T-helper 2 cell treated with Interferon-gamma antibody and Interleukin-4, amounts not matched to agents 100 ng/mL and 5 ng/mL, for 36 hours (primary cell): ENCODE data around the gene GRP. TPM values are rescaled to one million over a fixed set of nuclear protein-coding genes. Genes with fewer than 3 reads are reported as not detected.
"Not testable (repeated sequence)": the region's sequence is repeated elsewhere in the genome, so short reads cannot be mapped to it uniquely, and the experiment has no call there.

Source experiments
- intact Hi-C: fragments of 100-400 bp; cut with micrococcal nuclease; formaldehyde crosslinking; loops from one replicate; pipeline ENCODE4 v1.15.1; 2023
- total RNA-seq: library from RNA; stranded (reverse); gene quantifications from 2 replicates; pipeline ENCODE4 v1.2.3, GENCODE V29; 2022

Gene GRP
- total RNA-seq, 1 donor from 2014 or later = not detected

DNA sequence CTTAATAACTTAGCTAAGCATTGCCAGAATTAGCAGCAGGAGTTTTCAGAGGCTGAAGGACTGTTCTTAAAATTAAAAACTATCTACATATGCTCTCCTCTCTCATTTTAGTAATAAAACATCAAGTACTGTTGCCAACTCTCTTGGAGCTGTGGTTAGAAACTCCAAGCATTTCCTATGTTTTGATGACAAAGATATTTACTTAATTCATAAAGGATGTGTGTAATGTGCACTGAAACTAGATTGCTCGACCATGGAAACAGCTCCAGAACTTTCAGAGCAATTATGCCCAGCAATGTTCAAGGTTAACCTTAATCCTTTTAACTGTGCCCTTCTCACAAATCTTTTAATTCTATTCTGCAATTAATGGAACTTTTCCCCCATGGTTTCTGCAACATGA lies 8.4 kb downstream of the GRP start:
- intact Hi-C loops = no loop called here

DNA sequence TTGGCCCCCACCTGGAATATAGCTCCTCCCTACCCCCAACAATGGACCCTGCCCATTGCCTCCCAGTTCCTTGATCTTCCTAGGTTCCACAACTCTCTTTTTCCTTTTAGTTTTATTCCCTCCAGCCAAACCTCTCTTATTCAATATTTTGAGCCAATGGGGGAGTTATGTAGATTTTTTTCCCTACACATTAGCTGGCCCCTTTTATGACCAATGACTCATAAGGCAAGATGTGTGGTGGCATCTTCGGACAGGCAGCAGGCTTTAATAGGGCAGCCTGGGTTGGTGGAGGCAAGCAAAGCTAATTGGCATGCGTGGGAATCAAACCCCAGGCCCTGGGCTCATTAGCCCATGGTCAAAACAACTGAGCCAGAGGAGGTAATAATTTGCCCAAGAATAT lies 9.2 kb downstream of the GRP start:
- intact Hi-C loops = no loop called here

DNA sequence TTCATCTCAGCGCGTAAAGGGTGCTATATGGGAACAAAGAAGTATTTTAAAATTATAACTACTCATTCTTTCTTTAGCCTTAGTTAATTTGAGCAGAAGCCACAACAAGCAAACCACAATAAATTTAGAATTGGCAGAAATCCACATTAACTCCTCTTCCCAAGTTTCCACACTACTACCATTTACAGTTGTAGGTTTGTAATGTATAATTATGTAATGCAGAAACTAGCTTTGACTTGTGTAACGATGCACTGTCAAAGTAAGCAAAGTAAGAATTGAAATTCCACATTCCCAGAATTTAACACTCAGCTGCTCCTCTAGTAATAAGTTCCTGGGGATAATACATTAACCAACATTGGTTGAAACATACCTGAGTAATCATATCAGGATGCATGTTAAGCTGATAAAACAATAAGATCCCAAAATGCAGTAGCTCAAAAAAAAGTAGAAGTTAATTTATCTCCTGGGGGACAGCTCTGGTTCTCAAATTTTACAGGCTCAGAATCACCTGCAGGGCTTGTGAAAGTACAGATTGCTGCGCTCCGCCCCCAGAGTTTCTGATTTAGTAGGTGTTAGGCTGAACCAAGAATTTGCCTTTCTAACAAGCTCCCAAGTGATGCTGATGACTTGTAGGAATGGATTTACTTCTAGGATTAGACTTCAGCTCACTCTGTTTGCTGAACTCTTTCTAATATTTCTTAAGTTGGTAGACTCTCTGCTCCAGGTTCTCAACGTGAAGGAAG lies 9.9 kb downstream of the GRP start:
- intact Hi-C loops = no loop called here

DNA sequence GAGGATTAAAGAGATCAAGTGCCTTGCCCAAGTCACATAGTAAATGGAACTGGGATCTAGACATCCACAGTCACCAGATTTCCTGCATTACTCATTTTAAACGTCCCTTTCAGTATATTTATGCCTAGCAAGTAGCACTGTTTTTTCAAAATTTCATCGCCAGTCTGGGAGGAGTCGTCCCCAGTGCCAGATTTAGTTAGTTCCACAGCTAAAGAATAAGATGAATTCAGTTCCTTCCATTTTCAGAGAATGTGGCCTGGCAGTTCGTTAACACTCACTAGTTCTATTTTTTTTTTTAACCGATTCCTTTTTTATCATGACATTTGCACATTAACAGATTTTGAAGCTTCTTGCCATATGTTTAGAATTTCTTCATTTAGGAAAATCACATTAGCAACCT lies 11.2 kb downstream of the GRP start:
- intact Hi-C loops = no loop called here

DNA sequence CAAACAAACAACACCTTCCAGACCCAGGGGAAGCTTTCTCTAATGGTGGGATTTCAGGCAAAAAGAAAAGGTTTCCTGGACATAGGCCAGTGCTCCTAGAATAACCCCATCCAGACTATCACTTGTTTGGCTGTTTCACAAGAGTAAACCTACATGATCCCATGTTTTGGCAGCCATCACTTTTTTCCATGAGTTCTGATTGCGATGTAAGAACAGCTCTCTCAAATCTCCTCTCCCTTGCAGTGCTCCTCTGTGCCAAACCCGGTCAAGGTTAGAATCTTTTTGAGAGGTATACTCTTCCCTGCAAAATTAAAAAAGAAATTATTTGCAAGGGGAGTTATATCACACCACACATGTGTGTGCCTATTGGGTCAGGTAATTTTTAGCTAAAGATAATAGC lies 11.9 kb downstream of the GRP start:
- intact Hi-C loops = no loop called here

DNA sequence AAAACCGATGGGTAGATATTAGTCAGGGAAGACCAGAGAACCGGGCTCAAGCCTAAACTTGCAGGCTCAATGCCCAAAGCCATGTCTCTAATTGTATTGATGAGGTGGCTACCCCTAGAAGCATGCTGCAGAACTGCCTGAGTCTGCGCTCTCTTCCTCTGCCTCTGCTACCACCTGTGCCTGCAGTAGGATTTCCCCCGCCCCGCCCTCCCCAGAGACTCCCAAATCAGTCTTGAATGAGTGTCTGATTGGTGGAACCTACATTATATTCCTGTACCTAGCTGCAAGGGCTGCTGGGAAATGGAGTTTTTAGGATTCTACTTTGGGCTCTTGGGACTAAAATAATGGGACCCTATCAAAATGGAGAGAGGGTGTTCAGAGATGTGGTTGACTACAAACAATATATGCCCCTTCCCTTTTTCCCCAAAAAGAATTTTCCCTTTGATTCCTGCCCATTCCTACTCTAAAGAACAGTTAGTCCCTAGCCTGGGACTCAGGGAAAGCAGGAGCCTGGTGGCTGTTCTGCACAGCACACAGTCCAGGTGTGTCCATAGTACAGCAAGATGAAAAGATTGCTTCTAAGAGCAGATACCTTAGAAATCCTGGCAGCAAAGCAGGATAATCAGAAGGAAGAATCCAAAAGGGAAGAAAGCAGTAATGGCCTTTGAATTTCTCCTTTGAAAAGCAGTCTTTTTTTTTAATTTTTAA lies 12.5 kb downstream of the GRP start:
- intact Hi-C loops = no loop called here

DNA sequence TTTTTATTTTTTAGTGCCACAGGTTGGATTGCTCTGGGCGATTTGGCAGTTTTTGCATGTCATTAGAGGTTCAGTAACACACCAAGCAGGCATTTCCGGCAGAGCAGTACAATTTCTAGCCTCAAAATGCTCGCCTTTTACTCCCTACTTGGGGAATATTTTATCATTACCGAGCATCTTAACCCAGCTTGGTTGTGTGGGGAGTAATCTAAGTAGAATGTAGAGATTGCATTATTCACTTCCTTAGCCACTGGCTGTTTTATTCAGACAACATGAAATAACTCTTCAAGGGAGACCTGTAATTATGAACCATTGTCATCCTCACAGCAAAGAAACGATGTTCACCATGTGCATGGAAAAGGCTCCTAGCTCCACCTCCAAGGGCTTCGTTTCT lies 13.1 kb downstream of the GRP start:
- intact Hi-C loops = no loop called here

DNA sequence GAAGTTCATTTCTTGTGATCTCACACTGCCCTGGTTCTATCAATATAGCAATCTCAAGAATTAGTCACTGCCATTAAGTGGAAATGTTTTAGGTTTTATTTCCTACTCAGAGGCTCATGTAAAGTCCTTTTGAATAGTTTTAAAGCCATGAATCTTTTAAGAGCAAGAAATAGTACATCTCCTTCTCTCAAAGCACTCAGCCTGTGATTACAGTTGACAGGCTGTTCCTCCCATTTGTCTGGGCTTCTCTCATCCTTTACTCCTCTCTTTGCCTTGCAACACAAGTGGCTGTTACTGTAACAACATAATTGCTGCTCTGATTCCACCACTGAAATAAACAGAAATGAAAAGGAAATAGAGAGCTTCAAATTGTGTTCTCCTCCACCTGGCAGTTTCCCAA lies 18.4 kb downstream of the GRP start:
- intact Hi-C loops = no loop called here

DNA sequence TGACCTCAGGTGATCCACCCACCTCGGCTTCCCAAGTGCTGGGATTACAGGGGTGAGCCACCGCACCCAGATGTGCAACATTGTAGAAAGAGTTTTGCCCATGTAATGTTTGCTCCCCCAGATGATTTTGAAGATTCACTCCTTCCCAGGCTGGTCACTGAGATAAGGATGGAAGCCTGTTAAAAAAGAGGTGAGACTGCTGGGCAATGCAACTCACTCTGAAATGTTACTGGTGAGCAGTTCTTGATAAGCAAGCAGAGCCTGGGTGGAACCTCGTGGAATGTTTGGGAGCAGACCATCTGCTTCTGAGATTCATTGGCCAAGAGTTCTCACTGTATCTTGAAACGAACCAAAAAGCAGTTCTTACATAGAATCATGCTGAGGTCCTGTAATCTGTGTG lies 19.7 kb downstream of the GRP start:
- intact Hi-C loops = no loop called here

DNA sequence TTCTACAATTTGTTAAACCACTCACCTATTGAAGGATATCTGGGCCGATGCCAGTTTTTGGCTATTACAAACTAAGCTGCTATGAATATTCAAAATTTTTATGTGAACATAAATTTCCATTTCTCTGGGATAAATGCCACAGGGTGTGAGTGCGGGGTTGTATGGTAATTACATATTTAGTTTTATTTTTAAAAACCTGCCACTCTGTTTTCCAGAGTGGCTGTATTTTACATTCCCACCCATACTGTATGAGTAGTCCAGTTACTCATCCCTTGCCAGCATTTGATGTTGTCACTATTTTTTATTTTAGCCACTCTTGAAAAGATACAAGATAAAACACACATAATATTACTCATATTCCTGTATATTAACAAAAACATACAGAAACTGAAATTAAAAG lies 22.9 kb downstream of the GRP start:
- intact Hi-C loops = no loop called here

DNA sequence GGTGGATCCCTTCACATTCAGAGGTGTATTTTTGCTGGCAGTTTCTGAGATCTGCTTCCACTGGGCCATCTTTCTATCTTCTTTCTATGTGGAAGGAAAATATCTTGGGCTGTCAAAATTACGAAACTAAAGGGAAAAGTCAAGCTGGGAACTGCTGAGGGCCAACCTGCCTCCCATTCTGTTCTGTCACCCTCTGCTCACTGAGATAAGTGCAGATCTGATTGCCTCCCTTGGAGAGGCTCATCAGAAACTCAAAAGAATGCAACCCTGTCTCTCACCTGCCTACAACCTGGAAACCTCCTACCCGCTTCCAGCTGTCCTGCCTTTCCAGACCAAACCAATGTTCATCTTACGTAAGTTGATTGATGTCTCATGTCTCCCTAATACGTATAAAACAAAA lies 26.8 kb downstream of the GRP start:
- intact Hi-C loops = no loop called here

DNA sequence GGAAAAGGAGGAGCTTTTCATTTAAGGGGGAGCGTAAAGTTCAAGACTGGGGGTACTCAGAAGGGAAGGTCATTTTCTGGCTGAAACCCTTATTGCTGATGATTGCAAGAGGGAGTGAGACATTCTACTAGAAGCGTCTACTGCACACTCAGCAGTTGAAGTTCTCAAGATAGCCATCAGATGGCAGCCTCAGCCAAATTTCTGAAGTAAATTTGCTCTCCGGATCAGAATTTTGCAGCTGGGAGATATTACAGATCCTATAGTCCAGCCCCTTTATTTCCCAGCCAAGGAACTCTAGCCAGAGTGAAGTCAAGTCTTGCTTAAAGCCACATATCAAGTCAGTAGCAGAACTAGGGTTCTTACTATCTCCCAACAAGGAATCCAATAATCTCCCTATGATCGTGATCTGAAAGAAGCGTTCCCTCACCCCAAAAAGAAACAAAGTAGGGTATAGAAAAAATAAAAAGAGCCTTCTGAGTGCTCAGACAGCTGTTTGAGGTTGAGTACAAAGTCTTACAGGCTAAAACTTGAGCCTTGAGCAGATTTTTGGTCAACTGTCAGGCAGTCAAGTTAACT lies 29.3 kb downstream of the GRP start:
- intact Hi-C loops = loop anchor here (2.0 kb wide), 1 partner anchor 154 kb away; no protein-coding TSS in a partner anchor

DNA sequence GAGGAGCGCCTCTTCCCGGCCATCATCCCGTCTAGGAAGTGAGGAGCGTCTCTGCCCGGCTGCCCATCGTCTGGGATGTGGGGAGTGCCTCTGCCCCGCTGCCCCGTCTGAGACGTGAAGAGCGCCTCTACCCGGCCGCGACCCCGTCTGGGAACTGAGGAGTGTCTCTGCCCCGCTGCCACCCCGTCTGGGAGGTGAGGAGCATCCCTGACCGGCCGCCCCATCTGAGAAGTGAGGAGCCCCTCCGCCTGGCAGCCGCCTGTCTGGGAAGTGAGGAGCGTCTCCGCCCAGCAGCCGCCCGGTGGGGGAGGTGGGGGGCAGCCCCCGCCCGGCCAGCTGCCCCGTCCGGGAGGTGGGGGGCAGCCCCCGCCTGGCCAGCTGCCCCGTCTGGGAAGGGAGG lies 35.5 kb downstream of the GRP start:
- intact Hi-C loops = not testable (repeated sequence)

DNA sequence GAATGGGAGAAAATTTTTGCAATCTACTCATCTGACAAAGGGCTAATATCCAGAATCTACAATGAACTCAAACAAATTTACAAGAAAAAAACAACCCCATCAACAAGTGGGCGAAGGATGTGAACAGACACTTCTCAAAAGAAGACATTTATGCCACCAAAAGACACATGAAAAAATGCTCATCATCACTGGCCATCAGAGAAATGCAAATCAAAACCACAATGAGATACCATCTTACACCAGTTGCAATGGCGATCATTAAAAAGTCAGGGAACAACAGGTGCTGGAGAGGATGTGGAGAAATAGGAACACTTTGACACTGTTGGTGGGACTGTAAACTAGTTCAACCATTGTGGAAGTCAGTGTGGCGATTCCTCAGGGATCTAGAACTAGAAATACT lies 41.9 kb downstream of the GRP start:
- intact Hi-C loops = not testable (repeated sequence)

DNA sequence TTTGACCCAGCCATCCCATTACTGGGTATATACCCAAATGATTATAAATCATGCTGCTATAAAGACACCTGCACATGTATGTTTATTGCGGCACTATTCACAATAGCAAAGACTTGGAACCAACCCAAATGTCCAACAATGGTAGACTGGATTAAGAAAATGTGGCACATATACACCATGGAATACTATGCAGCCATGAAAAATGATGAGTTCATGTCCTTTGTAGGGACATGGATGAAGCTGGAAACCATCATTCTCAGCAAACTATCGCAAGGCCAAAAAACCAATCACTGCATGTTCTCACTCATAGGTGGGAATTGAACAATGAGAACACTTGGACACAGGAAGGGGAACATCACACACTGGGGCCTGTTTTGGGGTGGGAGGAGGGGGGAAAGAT lies 42.3 kb downstream of the GRP start:
- intact Hi-C loops = not testable (repeated sequence)

DNA sequence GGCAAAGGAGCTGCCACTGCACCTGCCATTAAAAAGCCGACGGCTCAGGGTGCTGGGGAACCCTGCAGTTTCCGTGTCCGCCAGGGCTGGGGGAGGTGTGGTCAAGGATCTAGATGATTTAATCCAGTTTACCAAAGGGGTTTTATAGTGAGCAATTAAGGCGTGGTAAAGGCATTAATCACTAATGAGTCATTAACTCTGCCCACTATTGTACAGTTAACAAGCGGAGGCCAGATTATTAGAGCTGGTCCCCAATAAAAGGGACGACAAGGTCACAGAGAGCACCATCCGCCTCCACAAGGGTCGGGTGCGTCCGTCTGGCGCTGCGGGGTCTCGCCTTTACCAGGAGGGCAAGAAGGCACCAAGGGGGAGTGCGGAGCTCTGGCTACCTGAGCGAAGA lies 43.7 kb downstream of the GRP start:
- intact Hi-C loops = no loop called here

DNA sequence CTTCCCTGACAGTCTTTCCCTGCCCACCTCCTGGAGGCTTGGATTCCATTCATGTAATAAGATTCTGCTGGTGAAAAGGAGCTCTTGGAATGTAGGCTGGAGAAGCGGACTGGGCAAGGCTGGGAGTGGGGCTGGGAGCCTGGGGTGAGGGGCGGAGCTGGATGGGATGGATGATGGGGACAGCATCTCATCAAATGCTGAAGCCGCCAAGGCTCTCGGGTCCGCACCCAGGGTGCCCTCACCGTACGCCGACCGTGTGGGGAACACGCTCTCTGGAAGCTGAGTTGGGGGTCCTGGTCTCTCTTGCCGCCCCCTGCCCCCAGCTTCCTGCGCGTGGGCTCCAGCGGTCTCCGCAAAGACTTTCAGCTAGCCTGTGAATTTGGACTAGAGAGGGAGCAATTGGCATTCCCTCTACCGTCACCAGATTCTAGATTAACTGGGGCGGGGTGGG lies 44.2 kb downstream of the GRP start:
- intact Hi-C loops = no loop called here

DNA sequence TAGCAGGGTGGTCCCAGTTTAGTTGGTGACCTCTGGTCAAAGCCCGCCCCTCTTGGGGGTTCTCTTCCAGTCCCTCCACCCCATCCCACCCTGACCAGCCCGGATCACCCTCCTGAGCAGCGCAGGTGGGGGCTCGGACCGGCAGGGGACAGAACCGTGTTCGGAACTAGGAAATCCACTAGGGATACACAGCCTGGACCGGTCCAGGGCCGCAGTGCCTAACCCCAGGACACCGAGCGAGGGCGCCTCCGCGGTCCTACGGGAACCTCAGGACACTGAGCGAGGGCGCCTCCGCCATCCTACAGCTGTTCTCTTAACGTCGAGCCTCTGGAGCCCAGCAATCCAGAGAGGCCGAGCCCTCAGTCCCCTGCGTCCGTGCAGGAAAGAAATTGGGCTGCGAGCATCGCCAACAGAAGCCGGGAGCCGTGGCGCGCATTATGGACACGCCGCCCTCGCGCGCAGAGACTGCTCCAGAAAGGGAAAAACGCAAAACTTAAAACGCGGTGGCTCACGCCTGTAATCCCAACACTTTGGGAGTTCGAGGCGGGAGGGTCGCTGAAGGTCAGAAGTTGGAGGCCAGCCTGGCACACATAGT lies 44.8 kb downstream of the GRP start:
- intact Hi-C loops = loop anchor here (5.0 kb wide), 3 partner anchors 42 to 1827 kb away; partner anchors contain the start of genes GRP, ONECUT2 and SEC11C

DNA sequence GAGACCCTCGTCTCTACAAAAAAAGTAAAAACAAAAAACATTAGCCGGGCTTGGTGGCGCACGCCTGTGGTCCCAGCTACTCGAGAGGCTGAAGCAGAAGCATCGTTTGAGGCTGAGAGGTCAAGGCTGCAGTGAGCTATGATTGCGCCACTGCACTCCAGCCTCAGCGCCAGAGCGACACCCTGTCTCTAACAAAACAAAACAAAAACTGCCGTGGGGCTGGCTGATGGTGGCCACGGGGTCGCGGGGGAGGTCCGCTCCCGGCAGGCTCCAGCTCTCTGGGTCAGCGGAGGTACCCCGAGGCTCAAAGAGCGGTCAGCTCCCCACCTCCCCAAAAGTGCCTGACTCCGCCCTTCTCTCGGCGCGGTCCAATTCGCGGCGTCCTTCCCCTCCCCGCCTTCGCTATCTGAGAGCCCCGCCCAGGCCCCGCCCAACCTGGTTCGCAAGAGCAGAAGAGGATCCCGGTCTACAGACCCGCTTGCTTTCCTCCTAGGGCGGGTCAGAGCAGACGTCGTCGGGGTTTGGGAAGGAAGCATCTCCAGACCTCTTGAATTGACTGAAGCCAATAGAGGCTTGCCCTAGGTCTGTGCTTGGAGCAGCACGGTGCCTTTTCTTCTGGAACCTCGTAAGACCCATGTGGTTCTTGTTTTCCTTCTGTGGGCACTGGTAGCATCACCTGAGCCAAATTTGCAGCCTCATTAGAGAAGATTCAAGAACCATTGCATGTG lies 45.5 kb downstream of the GRP start:
- intact Hi-C loops = loop anchor here (5.0 kb wide), 3 partner anchors 43 to 1828 kb away; partner anchors contain the start of genes GRP, ONECUT2 and SEC11C

DNA sequence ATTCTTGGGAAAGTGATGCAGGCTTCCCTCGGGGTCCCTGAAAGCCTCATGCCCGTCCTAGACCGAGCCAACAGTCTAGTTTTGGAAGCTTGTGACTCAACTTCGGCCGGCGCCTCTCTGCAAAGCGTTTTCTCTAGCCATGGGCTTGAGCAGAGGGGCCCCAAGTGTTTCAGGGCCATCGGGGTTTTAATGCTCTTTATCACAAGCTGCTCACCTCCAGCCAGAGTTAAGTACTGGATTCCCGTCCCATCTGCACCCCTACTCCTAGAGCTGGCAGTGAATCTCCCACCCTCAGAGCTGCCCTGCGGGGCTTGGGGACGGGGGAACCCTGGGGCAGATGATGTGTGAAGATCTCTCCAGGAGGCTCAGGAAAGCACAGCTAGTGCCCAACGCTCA lies 46.0 kb downstream of the GRP start:
- intact Hi-C loops = loop anchor here (5.0 kb wide), 3 partner anchors 44 to 1829 kb away; partner anchors contain the start of genes GRP, ONECUT2 and SEC11C

DNA sequence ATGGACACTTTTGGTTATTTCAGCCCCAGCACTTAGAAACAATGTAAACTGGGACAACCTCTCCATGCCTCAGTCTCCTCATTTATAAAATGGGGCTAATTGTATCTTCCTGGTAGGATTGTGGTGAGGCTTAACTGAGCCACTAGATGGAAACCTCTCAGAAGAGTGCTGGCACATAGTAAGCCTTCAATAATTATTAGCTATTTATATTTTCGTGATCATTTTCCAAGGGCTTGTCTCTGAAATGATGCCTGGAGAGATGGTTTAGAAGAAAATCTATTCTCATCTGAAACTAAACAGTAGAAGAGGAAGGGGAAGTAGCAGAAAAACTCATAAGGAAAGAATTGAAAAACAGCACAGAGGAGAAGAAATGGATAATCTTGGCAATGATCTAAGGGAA lies 46.5 kb downstream of the GRP start:
- intact Hi-C loops = loop anchor here (5.0 kb wide), 3 partner anchors 44 to 1829 kb away; partner anchors contain the start of genes GRP, ONECUT2 and SEC11C
